ENCODE measurements around the gene GOLGA6L7. TPM values are rescaled to one million over a fixed set of nuclear protein-coding genes. Genes with fewer than 3 reads are reported as not detected.
"Not testable (repeated sequence)": the region's sequence is repeated elsewhere in the genome, so short reads cannot be mapped to it uniquely, and the experiment has no call there.

Gene GOLGA6L7
- total RNA-seq, 5 donors from 2014 or later (not counting 1 experiment from before 2014, with no cell fraction given): not detected

- WGBS (ENCODE audit: insufficient coverage): no CpG with 5 or more reads among the region's 2 CpGs
- not testable (repeated sequence) for H3K4me3 Mint-ChIP-seq, H3K36me3 Mint-ChIP-seq
Observed at GRCh38 chr15:28798234-28798633, 50.2 kb downstream of the GOLGA6L7 start.

GRCh38 chr15:28794231-28794630 is 54.2 kb downstream of the GOLGA6L7 start:
- H3K9me3 ChIP-seq; H3K4me3 Mint-ChIP-seq; ATAC-seq (replicated peaks in 1 of 4); H3K9me3 Mint-ChIP-seq; H3K4me3 ChIP-seq (ENCODE audit: control insufficient read depth in 1 of 2, extremely low read depth in 1 of 2, low read length in 1 of 2); H3K4me1 Mint-ChIP-seq; H3K36me3 ChIP-seq (ENCODE audit: control insufficient read depth in 2 of 2, extremely low read depth in 1 of 2, insufficient read depth in 1 of 2, low read length in 1 of 2); CTCF ChIA-PET; H3K36me3 Mint-ChIP-seq; H3K4me1 ChIP-seq (ENCODE audit: control insufficient read depth in 1 of 2, extremely low read depth in 1 of 2, insufficient read depth in 2 of 2, low read length in 2 of 2); H3K27ac Mint-ChIP-seq; H3K27ac ChIP-seq (ENCODE audit: low read length); POLR2A ChIA-PET: not testable (repeated sequence)
- H3K27me3 Mint-ChIP-seq: peaks cover 13 to 14% of the 10 kb centered on the region in 2 donors
- no CpG with 5 or more reads among the region's 3 CpGs for WGBS (ENCODE audit: insufficient coverage)
- peak in 1 of 35 experiments; percentile 13 for DNase-seq
- peaks cover 0 to 11% of the 10 kb centered on the region in 2 experiments for H3K27me3 ChIP-seq (replicated peaks in 1 of 2; ENCODE audit: control insufficient read depth in 2 of 2, extremely low read depth in 1 of 2, insufficient read depth in 2 of 2, low read length in 1 of 2)

More at GRCh38 chr15:28798234-28798633, 50.2 kb downstream of the GOLGA6L7 start:
- H3K4me1 Mint-ChIP-seq; H3K4me3 ChIP-seq (ENCODE audit: control insufficient read depth in 1 of 2, extremely low read depth in 1 of 2, low read length in 1 of 2); H3K36me3 ChIP-seq (ENCODE audit: control insufficient read depth in 2 of 2, extremely low read depth in 1 of 2, insufficient read depth in 1 of 2, low read length in 1 of 2); H3K9me3 Mint-ChIP-seq; POLR2A ChIA-PET; DNase-seq; H3K27ac Mint-ChIP-seq; H3K9me3 ChIP-seq; ATAC-seq (replicated peaks in 1 of 4); CTCF ChIA-PET; H3K4me1 ChIP-seq (ENCODE audit: control insufficient read depth in 1 of 2, extremely low read depth in 1 of 2, insufficient read depth in 2 of 2, low read length in 2 of 2); H3K27me3 Mint-ChIP-seq; H3K27ac ChIP-seq (ENCODE audit: low read length); H3K27me3 ChIP-seq (replicated peaks in 1 of 2; ENCODE audit: control insufficient read depth in 2 of 2, extremely low read depth in 1 of 2, insufficient read depth in 2 of 2, low read length in 1 of 2): not testable (repeated sequence)

Other genes with a start within 250 kb of the GOLGA6L7 start
- gene GOLGA8M, start 136.2 kb downstream of the GOLGA6L7 start, total RNA-seq: 1 to 10 TPM; 1.6 to 4.6 (median 2.2) TPM
- gene APBA2, start 37.3 kb upstream of the GOLGA6L7 start, total RNA-seq: 100 to 1,000 TPM in 2 of 5 donors, 10 to 100 TPM in 3; 78.9 to 118 (median 94.9) TPM

Data from T-cell (primary cell).